ENCODE results near the gene CLBA1.
"Not testable (repeated sequence)": the region's sequence is repeated elsewhere in the genome, so short reads cannot be mapped to it uniquely, and the experiment has no call there.

The CLBA1 gene

GRCh38 chr14:104985675-104986486 is at the start of gene CLBA1:
CLBA1 (plus strand) TSS chr14:104985788; CDS start chr14:104986432, 644 bp downstream.
- DNase-seq, result no peak

GRCh38 chr14:104935955-104936354 is 49.6 kb upstream of the CLBA1 start:
- no peak for DNase-seq

- no peak for DNase-seq
Observed at GRCh38 chr14:104936361-104937155, 49.0 kb upstream of the CLBA1 start.

GRCh38 chr14:104937161-104937560 is 48.4 kb upstream of the CLBA1 start:
- no peak for DNase-seq

GRCh38 chr14:104937694-104938365 is 47.8 kb upstream of the CLBA1 start:
- no peak for DNase-seq

GRCh38 chr14:104938436-104938835 is 47.2 kb upstream of the CLBA1 start:
- DNase-seq, result no peak

- DNase-seq, result no peak
Observed at GRCh38 chr14:104938960-104939359, 46.6 kb upstream of the CLBA1 start.

GRCh38 chr14:104939666-104940410 is 45.8 kb upstream of the CLBA1 start:
- DNase-seq, result no peak

GRCh38 chr14:104940526-104941150 is 45.0 kb upstream of the CLBA1 start:
- no peak for DNase-seq

- no peak for DNase-seq
Observed at GRCh38 chr14:104941508-104942365, 43.9 kb upstream of the CLBA1 start.

- no peak for DNase-seq
Observed at GRCh38 chr14:104942586-104942985, 43.0 kb upstream of the CLBA1 start.

- DNase-seq, result not testable (repeated sequence)
Observed at GRCh38 chr14:104943216-104944015, 42.2 kb upstream of the CLBA1 start.

- not testable (repeated sequence) for DNase-seq
Observed at GRCh38 chr14:104944016-104944308, 41.6 kb upstream of the CLBA1 start.

GRCh38 chr14:104944436-104945205 is 41.0 kb upstream of the CLBA1 start:
- DNase-seq, result not testable (repeated sequence)

GRCh38 chr14:104945266-104945665 is 40.3 kb upstream of the CLBA1 start:
- not testable (repeated sequence) for DNase-seq

GRCh38 chr14:104945986-104946965 is 39.3 kb upstream of the CLBA1 start:
- not testable (repeated sequence) for DNase-seq

GRCh38 chr14:104947201-104947600 is 38.4 kb upstream of the CLBA1 start:
- not testable (repeated sequence) for DNase-seq

Data from NCI-H2029 treated with DMSO at 0.1 percent for 48 hours (cell line).